SIG-M5 (cell line): ENCODE data around the gene DICER1.

Experiments used
- DNase-seq: peaks from one replicate; lab custom pipeline; 2025; lab: John Stamatoyannopoulos, UW

Gene DICER1

GRCh38 chr14:95056476-95056875 is 100.9 kb downstream of the DICER1 start:
- no peak for DNase-seq

GRCh38 chr14:95055318-95055717 is 102.0 kb downstream of the DICER1 start:
- DNase-seq = no peak

- no peak for DNase-seq
These were observed 102.7 kb downstream of the DICER1 start for GRCh38 chr14:95054346-95055280.

- no peak for DNase-seq
These were observed 105.2 kb downstream of the DICER1 start for GRCh38 chr14:95052016-95052585.

- DNase-seq = no peak
These were observed 107.4 kb downstream of the DICER1 start for GRCh38 chr14:95049952-95050351.

GRCh38 chr14:95048771-95049312 is 108.5 kb downstream of the DICER1 start:
- no peak for DNase-seq

GRCh38 chr14:95047754-95048153 is 109.6 kb downstream of the DICER1 start:
- no peak for DNase-seq

- DNase-seq = no peak
These were observed 110.3 kb downstream of the DICER1 start for GRCh38 chr14:95046711-95047681.

- no peak for DNase-seq
These were observed 111.4 kb downstream of the DICER1 start for GRCh38 chr14:95045836-95046430.

- no peak for DNase-seq
These were observed 112.1 kb downstream of the DICER1 start for GRCh38 chr14:95045106-95045701.

GRCh38 chr14:95044463-95045105 is 112.7 kb downstream of the DICER1 start:
- no peak for DNase-seq

GRCh38 chr14:95043732-95044462 is 113.4 kb downstream of the DICER1 start:
- no peak for DNase-seq

- DNase-seq = no peak
These were observed 114.0 kb downstream of the DICER1 start for GRCh38 chr14:95043314-95043713.

GRCh38 chr14:95041477-95042020 is 115.8 kb downstream of the DICER1 start:
- DNase-seq = no peak

- no peak for DNase-seq
These were observed 116.4 kb downstream of the DICER1 start for GRCh38 chr14:95040708-95041476.

GRCh38 chr14:95039993-95040348 is 117.4 kb downstream of the DICER1 start:
- DNase-seq = no peak

- no peak for DNase-seq
These were observed 117.9 kb downstream of the DICER1 start for GRCh38 chr14:95039259-95039992.
